PFSK-1 (cell line): ENCODE measurements around the gene SLC6A17.

ENCODE experiments used
- FOXP2 ChIP-seq: optimal IDR thresholded peaks from 2 replicates; pipeline ENCODE3; 2011; ENCODE audit warnings: borderline replicate concordance, control low read depth, inconsistent platforms; ENCODE audit not compliant: insufficient read depth; ENCODE audit errors: extremely low read length, extremely low read depth
- POLR2AphosphoS5 ChIP-seq: IDR thresholded peaks from 2 replicates; pipeline ENCODE4 v1.6.1; 2012; ENCODE audit warnings: low read depth, mild to moderate bottlenecking, control low read depth, low read length, moderate library complexity
- SIN3A ChIP-seq: IDR thresholded peaks from 2 replicates; pipeline ENCODE4 v1.6.1; 2012; ENCODE audit warnings: mild to moderate bottlenecking, low read length, moderate library complexity, borderline replicate concordance; ENCODE audit not compliant: insufficient read depth
- TAF1 ChIP-seq: IDR thresholded peaks from 2 replicates; pipeline ENCODE4 v1.6.1; 2012; ENCODE audit warnings: low read length, control low read depth, borderline replicate concordance; ENCODE audit not compliant: insufficient read depth
- TF ChIP-seq, protein P1 (sequence below), 2 experiments: IDR thresholded peaks; 2 replicates each; pipeline versions ENCODE4 v1.6.1 to v1.8.0; 2011 to 2012; ENCODE audit warnings: low read depth in 2 of 2, low read length in 2 of 2, control low read depth in 1 of 2, inconsistent platforms in 1 of 2, mild to moderate bottlenecking in 1 of 2, moderate library complexity in 1 of 2; ENCODE audit not compliant: insufficient read depth in 1 of 2

The SLC6A17 gene

DNA sequence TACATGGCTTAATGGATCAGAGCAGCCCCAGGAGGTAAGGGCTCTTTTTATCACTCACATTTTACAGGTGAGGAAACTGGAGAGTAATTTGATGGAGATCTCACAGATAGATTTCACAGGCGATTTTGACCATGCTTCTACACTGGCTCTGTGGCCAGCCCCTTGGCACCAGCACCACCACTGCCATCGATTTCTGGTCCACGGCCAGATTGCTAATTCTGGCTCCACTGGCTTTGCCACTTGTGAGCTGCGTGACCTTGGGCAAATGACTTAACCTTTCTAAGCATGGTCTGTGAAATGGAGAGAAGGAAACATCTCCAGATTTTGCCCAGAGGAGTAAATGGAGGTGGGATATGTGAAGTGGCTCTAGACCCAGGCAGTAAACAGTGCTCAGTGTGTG lies 92.4 kb downstream of the SLC6A17 start:
- TF ChIP-seq TAF1 = no peak
- no peak for TF ChIP-seq POLR2AphosphoS5
- TF ChIP-seq, protein P1, sequence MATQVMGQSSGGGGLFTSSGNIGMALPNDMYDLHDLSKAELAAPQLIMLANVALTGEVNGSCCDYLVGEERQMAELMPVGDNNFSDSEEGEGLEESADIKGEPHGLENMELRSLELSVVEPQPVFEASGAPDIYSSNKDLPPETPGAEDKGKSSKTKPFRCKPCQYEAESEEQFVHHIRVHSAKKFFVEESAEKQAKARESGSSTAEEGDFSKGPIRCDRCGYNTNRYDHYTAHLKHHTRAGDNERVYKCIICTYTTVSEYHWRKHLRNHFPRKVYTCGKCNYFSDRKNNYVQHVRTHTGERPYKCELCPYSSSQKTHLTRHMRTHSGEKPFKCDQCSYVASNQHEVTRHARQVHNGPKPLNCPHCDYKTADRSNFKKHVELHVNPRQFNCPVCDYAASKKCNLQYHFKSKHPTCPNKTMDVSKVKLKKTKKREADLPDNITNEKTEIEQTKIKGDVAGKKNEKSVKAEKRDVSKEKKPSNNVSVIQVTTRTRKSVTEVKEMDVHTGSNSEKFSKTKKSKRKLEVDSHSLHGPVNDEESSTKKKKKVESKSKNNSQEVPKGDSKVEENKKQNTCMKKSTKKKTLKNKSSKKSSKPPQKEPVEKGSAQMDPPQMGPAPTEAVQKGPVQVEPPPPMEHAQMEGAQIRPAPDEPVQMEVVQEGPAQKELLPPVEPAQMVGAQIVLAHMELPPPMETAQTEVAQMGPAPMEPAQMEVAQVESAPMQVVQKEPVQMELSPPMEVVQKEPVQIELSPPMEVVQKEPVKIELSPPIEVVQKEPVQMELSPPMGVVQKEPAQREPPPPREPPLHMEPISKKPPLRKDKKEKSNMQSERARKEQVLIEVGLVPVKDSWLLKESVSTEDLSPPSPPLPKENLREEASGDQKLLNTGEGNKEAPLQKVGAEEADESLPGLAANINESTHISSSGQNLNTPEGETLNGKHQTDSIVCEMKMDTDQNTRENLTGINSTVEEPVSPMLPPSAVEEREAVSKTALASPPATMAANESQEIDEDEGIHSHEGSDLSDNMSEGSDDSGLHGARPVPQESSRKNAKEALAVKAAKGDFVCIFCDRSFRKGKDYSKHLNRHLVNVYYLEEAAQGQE (IDR thresholded peaks at IDR 0.05; ENCODE audit: insufficient read depth in 1 of 2, low read depth in 2 of 2, low read length in 2 of 2) = no peak
- no peak for TF ChIP-seq FOXP2
- no peak for TF ChIP-seq SIN3A

DNA sequence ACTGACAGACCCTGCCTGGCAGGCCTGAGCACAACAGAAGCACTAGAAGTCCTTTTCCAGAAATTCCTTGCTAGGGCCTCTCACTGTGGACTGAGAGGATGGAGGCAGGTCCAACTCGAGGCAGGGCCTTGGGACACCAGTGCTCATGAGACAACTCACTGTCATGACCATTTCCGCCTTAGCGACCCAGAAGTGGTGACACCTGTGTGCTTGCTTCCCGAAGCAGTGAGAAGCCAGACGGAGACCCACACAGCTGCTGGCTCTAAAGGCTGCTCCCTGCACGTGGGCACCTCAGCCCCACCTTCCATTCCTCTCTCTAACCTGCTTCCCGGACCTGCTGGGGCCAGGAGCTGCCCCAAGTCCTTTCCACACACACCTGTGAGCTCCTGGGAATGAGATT lies 92.9 kb downstream of the SLC6A17 start:
- TF ChIP-seq POLR2AphosphoS5 = no peak
- TF ChIP-seq SIN3A = no peak
- TF ChIP-seq, protein P1 (IDR thresholded peaks at IDR 0.05; ENCODE audit: insufficient read depth in 1 of 2, low read depth in 2 of 2, low read length in 2 of 2) = no peak
- TF ChIP-seq FOXP2 = no peak
- TF ChIP-seq TAF1 = no peak

GRCh38 chr1:110243574-110243973 lies 93.3 kb downstream of the SLC6A17 start:
- TF ChIP-seq FOXP2 = no peak
- no peak for TF ChIP-seq POLR2AphosphoS5
- TF ChIP-seq SIN3A = no peak
- TF ChIP-seq TAF1 = no peak
- TF ChIP-seq, protein P1 (IDR thresholded peaks at IDR 0.05; ENCODE audit: insufficient read depth in 1 of 2, low read depth in 2 of 2, low read length in 2 of 2) = no peak

DNA sequence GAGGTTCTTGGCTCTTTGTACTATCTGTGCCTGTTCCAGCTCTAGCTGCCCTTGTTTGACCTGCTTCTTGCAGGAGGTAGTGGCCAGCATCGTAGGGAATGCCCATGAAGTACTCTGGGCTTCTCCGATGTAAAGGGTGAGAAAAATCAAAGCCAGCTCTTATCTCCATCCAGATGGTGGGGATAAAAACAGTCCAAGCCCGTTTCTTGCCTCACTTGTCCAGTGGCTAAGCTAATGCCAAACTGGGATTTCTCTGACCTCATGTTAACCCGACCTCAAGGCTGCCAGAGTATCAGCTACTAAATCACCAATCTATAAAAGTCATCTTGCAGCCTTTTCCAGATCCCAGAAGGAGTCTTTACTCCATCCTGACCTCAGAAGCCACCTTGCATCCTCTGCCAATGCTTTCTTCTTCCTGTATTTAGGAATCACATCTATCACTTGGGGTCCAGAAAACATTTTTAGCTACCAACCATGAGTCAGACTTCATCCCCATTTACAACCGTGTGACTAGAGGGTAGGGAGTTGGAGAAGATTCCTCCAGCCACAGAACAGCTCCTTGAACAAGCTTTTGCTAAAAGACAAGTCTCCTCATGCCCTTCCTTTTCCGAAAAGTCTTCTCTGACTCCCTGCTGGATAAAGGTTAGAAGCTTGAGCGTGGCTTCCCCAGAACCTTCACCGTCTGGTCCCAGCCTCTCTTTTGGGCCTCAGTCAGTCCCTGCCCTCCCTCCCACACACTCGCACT lies 95.8 kb downstream of the SLC6A17 start:
- TF ChIP-seq POLR2AphosphoS5 (no peak), FOXP2 (no peak), TAF1 (no peak), SIN3A (no peak)
- TF ChIP-seq, protein P1 (IDR thresholded peaks at IDR 0.05; ENCODE audit: insufficient read depth in 1 of 2, low read depth in 2 of 2, low read length in 2 of 2) = no peak

- TF ChIP-seq POLR2AphosphoS5 (no peak), TAF1 (no peak), SIN3A (no peak), FOXP2 (no peak)
- TF ChIP-seq, protein P1 (IDR thresholded peaks at IDR 0.05; ENCODE audit: insufficient read depth in 1 of 2, low read depth in 2 of 2, low read length in 2 of 2) = no peak
These were observed 98.5 kb downstream of the SLC6A17 start for GRCh38 chr1:110248746-110249145.
